ENCODE measurements around the gene CNTLN.
"Not testable (repeated sequence)": the region's sequence is repeated elsewhere in the genome, so short reads cannot be mapped to it uniquely, and the experiment has no call there.

Gene CNTLN

GRCh38 chr9:17490110-17490509 is 355.3 kb downstream of the CNTLN start:
- DNase-seq (ENCODE audit: low read depth in 1 of 2, low spot score in 1 of 2), result no peak

GRCh38 chr9:17491780-17492179 is 356.9 kb downstream of the CNTLN start:
- DNase-seq (ENCODE audit: low read depth in 1 of 2, low spot score in 1 of 2), result no peak

- no peak for DNase-seq (ENCODE audit: low read depth in 1 of 2, low spot score in 1 of 2)
Observed at GRCh38 chr9:17503196-17503595, 368.4 kb downstream of the CNTLN start.

GRCh38 chr9:17509151-17509550 is 374.3 kb downstream of the CNTLN start:
- DNase-seq (ENCODE audit: low read depth in 1 of 2, low spot score in 1 of 2), result no peak

GRCh38 chr9:17509701-17510100 is 374.9 kb downstream of the CNTLN start:
- DNase-seq (ENCODE audit: low read depth in 1 of 2, low spot score in 1 of 2), result no peak

GRCh38 chr9:17519761-17520160 is 384.9 kb downstream of the CNTLN start:
- no peak for DNase-seq (ENCODE audit: low read depth in 1 of 2, low spot score in 1 of 2)

- no peak for DNase-seq (ENCODE audit: low read depth in 1 of 2, low spot score in 1 of 2)
Observed at GRCh38 chr9:17520268-17521064, 385.6 kb downstream of the CNTLN start.

GRCh38 chr9:17521100-17521855 is 386.4 kb downstream of the CNTLN start:
- DNase-seq (ENCODE audit: low read depth in 1 of 2, low spot score in 1 of 2), result no peak

GRCh38 chr9:17526726-17527125 is 391.9 kb downstream of the CNTLN start:
- DNase-seq (ENCODE audit: low read depth in 1 of 2, low spot score in 1 of 2), result not testable (repeated sequence)

GRCh38 chr9:17528859-17529258 is 394.0 kb downstream of the CNTLN start:
- no peak for DNase-seq (ENCODE audit: low read depth in 1 of 2, low spot score in 1 of 2)

GRCh38 chr9:17531642-17532254 is 396.9 kb downstream of the CNTLN start:
- DNase-seq (ENCODE audit: low read depth in 1 of 2, low spot score in 1 of 2), result no peak

GRCh38 chr9:17532461-17532860 is 397.6 kb downstream of the CNTLN start:
- DNase-seq (ENCODE audit: low read depth in 1 of 2, low spot score in 1 of 2), result no peak

GRCh38 chr9:17535176-17535575 is 400.3 kb downstream of the CNTLN start:
- no peak for DNase-seq (ENCODE audit: low read depth in 1 of 2, low spot score in 1 of 2)

- no peak for DNase-seq (ENCODE audit: low read depth in 1 of 2, low spot score in 1 of 2)
Observed at GRCh38 chr9:17536027-17536426, 401.2 kb downstream of the CNTLN start.

GRCh38 chr9:17551023-17551422 is 416.2 kb downstream of the CNTLN start:
- DNase-seq (ENCODE audit: low read depth in 1 of 2, low spot score in 1 of 2), result no peak
